ENCODE data around the gene DOCK6. TPM values are rescaled to one million over a fixed set of nuclear protein-coding genes. Genes with fewer than 3 reads are reported as not detected.

The DOCK6 gene
- total RNA-seq, 2 donors from 2014 or later = 30.5 to 49.3 TPM

- TF ChIP-seq CTCF (IDR thresholded peaks at IDR 0.05) = no peak
- H3K4me1 ChIP-seq (ENCODE audit: control insufficient read depth in 1 of 2, low read depth in 2 of 2) = peaks cover 2 to 11% of the 10 kb centered on the region in 2 donors
- ATAC-seq (ENCODE audit: insufficient number of reproducible peaks, low FRiP score, low read depth) = no peak
Measured at GRCh38 chr19:11265177-11265784, 3.0 kb upstream of the DOCK6 start.

DNA sequence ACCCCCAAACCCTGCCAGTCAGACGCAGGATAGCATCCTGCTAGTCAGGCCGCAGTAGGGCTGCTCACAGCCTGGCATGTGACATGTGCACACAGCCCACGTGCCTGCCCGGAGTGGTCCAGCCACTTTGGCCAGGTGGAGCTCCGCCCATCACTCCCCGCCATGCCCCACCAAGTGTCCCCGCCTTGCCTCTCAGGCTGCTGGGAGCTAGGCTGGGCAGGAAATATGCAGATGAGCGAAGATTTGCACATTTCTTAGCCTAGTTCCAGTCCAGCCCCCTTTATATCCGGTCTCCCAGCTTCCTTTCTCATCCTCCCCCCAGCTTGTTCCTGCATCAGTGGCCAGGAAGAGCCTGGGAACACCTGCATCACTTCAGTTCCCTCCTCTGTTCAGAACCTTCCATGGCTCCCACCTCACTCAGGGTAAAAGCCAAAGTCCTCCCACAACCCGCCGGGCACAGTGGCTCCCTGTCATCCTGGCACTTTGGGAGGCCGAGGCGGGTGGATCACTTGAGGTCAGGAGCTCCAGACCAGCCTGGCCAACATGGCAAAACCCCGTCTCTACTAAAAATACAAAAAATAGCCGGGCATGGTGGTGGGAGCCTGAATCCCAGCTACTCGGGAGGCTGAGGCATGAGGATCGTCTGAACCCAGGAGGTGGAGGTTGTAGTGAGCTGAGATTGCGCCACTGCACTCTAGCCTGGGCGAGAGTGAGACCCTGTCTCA, 2.3 kb upstream of the DOCK6 start:
- DNase-seq (ENCODE audit: low spot score) (no peak), ATAC-seq (ENCODE audit: insufficient number of reproducible peaks, low FRiP score, low read depth) (no peak)
- H3K4me1 ChIP-seq (ENCODE audit: control insufficient read depth in 1 of 2, low read depth in 2 of 2) = peaks cover 2 to 11% of the 10 kb centered on the region in 2 donors
- no peaks in the 10 kb centered on the region for H3K36me3 ChIP-seq
- no peak overlapping the region for H3K4me3 ChIP-seq
- no peak overlapping the region for H3K27ac ChIP-seq
- H3K9me3 ChIP-seq = no peaks in the 10 kb centered on the region
- H3K27me3 ChIP-seq (replicated peaks; ENCODE audit: insufficient read depth) = no peaks in the 10 kb centered on the region
- TF ChIP-seq CTCF (IDR thresholded peaks at IDR 0.05) = no peak

More at GRCh38 chr19:11265177-11265784, 3.0 kb upstream of the DOCK6 start:
- H3K36me3 ChIP-seq = no peaks in the 10 kb centered on the region
- no peak for DNase-seq (ENCODE audit: low spot score)
- H3K4me3 ChIP-seq = no peak overlapping the region
- no peaks in the 10 kb centered on the region for H3K9me3 ChIP-seq
- no peaks in the 10 kb centered on the region for H3K27me3 ChIP-seq (replicated peaks; ENCODE audit: insufficient read depth)
- H3K27ac ChIP-seq = no peak overlapping the region

DNA sequence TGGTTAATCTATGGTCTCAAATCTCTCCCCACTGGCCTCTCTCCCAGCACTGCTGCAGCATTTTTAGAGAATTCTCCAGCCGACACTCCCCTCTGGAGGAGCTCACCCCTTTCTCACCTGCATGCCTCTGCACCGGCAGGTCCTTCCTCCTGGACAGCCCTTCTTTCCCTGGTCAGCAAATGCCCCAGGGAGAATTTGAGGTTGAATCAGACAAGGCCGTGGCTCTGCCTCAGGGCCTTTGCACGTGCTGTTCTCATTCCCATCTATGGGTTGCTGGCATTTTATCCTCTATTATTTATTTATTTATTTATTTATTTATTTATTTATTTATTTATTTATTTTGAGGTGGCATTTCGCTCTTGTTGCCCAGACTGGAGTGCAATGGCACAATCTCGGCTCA, 1.4 kb upstream of the DOCK6 start:
- no peak overlapping the region for H3K27ac ChIP-seq
- H3K9me3 ChIP-seq = no peaks in the 10 kb centered on the region
- DNase-seq (ENCODE audit: low spot score) (no peak), ATAC-seq (ENCODE audit: insufficient number of reproducible peaks, low FRiP score, low read depth) (no peak)
- no peaks in the 10 kb centered on the region for H3K27me3 ChIP-seq (replicated peaks; ENCODE audit: insufficient read depth)
- TF ChIP-seq CTCF (IDR thresholded peaks at IDR 0.05) = no peak
- no peaks in the 10 kb centered on the region for H3K36me3 ChIP-seq
- peaks cover 2 to 11% of the 10 kb centered on the region in 2 donors for H3K4me1 ChIP-seq (ENCODE audit: control insufficient read depth in 1 of 2, low read depth in 2 of 2)
- H3K4me3 ChIP-seq = no peak overlapping the region

- Histone ChIP-seq H3K4me3 (peak overlapping the region; percentile 99), H3K27ac (peak overlapping the region in 1 of 2 donors; percentile 65)
- no peak for ATAC-seq (ENCODE audit: insufficient number of reproducible peaks, low FRiP score, low read depth)
Measured at GRCh38 chr19:11261431-11261970, 823 bp downstream of the DOCK6 start.

More at GRCh38 chr19:11261431-11261970, 823 bp downstream of the DOCK6 start:
- Histone ChIP-seq H3K36me3 (no peaks in the 10 kb centered on the region), H3K9me3 (no peaks in the 10 kb centered on the region), H3K4me1 (ENCODE audit: control insufficient read depth in 1 of 2, low read depth in 2 of 2) (peaks cover 2 to 11% of the 10 kb centered on the region in 2 donors), H3K27me3 (replicated peaks; ENCODE audit: insufficient read depth) (no peaks in the 10 kb centered on the region)
- no peak for DNase-seq (ENCODE audit: low spot score)
- TF ChIP-seq CTCF (IDR thresholded peaks at IDR 0.05) = no peak

Data from thoracic aorta (tissue), 2 donors.